Measurements from ENCODE around the gene PLEKHA8.

GRCh38 chr7:30083334-30083733 lies 55.1 kb downstream of the PLEKHA8 start:
- TF ChIP-seq POLR2A (IDR thresholded peaks at IDR 0.05) = no peak
- TF ChIP-seq CTCF (IDR thresholded peaks at IDR 0.05) = no peak
